HG03064 (cell line): ENCODE results near the gene ITGA5.

Source experiments
- ATAC-seq: cut with Tn5 transposase; IDR thresholded peaks from one replicate; pipeline ENCODE4 v1.9.1; 2021; ENCODE audit warnings: low read depth; ENCODE audit not compliant: unreplicated experiment

The ITGA5 gene

GRCh38 chr12:54374562-54375258 is 44.4 kb downstream of the ITGA5 start:
- no peak for ATAC-seq

- no peak for ATAC-seq
These were observed 45.2 kb downstream of the ITGA5 start for GRCh38 chr12:54373649-54374561.

GRCh38 chr12:54372113-54372806 is 46.8 kb downstream of the ITGA5 start:
- ATAC-seq = no peak

- ATAC-seq = no peak
These were observed 47.5 kb downstream of the ITGA5 start for GRCh38 chr12:54371328-54372112.

- ATAC-seq = no peak
These were observed 48.8 kb downstream of the ITGA5 start for GRCh38 chr12:54370171-54370730.

GRCh38 chr12:54369597-54370131 is 49.4 kb downstream of the ITGA5 start:
- no peak for ATAC-seq

GRCh38 chr12:54368709-54369596 is 50.1 kb downstream of the ITGA5 start:
- peak; percentile 58 for ATAC-seq

GRCh38 chr12:54368025-54368708 is 50.9 kb downstream of the ITGA5 start:
- ATAC-seq = no peak

- ATAC-seq = no peak
These were observed 54.7 kb downstream of the ITGA5 start, which contains the start of gene GPR84 for GRCh38 chr12:54364413-54364812. GPR84 (minus strand) TSS chr12:54364486; CDS start chr12:54363851, 635 bp downstream.

- no peak for ATAC-seq
These were observed 55.4 kb downstream of the ITGA5 start for GRCh38 chr12:54363618-54364017.

GRCh38 chr12:54363047-54363446 is 56.0 kb downstream of the ITGA5 start:
- ATAC-seq = no peak

GRCh38 chr12:54360717-54361456 is 58.2 kb downstream of the ITGA5 start:
- ATAC-seq = no peak

GRCh38 chr12:54359762-54360351 is 59.2 kb downstream of the ITGA5 start:
- ATAC-seq = no peak

GRCh38 chr12:54358945-54359761 is 59.9 kb downstream of the ITGA5 start:
- peak; percentile 96 for ATAC-seq

GRCh38 chr12:54358191-54358944 is 60.7 kb downstream of the ITGA5 start:
- no peak for ATAC-seq
